GM10847 (cell line): Measurements from ENCODE around the gene TMEM186.

Experiments used
- POLR2A ChIP-seq: IDR thresholded peaks from 2 replicates; pipeline ENCODE4 v1.6.1; 2011; ENCODE audit not compliant: insufficient read length; ENCODE audit errors: extremely low read depth

The TMEM186 gene

DNA sequence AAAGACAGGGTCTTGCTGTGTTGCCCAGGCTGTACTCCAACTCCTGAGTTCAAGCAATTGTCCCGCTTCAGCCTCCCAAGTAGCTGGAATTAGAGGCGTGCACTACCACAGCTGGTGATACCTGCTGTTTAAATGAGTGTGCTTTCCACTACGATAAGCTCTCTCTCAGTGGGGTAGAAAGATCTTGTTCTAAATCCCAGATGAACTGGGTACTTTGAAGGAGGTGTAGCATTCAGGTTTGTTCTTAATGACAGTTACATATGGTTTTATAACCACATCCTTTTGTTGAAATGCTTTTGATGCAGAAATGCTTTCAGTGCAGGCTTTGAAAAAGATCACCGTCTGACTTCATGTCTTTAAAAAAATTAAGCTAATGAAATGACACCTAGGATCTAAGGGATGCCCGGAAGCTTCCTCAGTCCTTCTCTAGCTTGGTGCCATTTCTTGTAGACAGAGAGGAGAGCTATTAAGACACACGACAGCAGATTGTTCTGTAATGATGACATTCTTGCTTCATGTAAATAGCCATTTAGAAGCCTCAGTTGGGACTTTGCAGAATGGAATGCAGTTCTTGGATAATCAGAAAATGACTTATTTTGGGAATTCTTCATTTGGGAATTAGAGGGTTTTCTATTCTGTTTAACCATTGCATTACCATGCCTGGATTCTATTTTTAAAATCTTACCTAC is 19.7 kb upstream of the TMEM186 start:
- no peak for TF ChIP-seq POLR2A

DNA sequence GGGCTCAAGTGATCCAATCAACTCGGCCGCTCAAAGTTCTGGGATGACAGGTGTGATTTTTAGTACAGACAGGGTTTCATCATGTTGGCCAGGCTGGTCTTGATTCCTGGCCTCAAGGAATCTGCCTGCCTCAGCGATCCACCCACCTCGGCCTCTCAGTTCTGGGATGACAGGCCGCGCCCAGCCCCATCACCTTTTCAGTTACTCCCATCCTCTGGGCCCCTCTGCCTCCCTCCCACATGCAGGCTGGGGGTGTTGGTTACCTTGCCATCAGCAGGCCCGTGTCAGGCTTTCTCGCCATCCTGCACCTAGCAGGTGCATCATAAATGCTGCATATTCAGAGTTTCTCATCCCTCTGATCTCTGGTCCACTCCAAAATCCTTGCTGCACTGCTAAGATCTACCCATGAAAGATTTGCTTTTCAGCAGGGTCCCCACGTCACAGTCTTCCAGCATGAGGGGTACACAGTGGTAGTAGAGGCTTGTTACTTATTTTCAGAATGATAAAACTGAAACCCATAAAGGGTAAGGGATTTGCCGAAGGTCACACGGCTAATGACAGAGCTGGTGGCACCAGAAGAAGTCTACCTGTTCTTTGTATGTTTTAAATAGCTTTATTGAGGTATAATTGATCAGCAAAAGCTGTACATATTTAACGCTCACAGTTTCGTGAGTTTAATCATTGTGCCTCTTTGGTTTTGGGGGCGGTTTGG is 16.8 kb upstream of the TMEM186 start:
- no peak for TF ChIP-seq POLR2A

DNA sequence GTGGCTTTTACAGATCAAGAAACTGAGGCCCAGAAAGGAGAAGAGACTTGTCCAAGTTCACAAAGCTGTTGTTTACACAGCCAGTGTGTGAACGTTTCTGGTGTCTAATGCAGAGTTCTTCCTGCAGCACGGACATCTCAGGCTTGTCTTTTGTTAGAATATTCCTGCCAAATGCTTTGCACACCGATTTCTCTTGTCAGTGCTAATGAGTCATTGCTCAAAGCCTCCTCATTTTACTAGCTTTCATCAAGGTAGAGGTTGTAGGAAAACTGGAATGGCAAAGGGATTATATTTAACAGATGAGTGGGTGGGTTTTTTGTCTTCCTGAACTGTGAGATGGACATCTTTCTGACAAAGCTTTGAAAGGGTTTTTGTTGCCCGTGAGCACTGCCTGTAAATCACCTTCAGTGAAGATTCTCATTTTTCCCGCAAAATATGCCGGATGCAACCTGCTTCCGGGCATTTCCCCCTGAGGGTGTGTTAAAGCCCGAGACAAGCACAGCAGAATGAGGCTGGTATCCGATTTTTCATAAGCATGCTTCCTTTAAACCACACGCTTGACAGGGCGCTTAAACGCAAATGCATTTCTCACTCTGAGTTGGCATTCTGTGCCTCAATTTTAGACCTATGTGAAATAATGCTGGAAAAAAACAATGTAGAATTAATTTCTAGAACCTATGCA is 14.9 kb upstream of the TMEM186 start:
- TF ChIP-seq POLR2A = no peak

GRCh38 chr16:8808613-8809353 is 11.3 kb upstream of the TMEM186 start:
- TF ChIP-seq POLR2A = no peak

GRCh38 chr16:8808009-8808408 is 10.6 kb upstream of the TMEM186 start:
- TF ChIP-seq POLR2A = no peak

DNA sequence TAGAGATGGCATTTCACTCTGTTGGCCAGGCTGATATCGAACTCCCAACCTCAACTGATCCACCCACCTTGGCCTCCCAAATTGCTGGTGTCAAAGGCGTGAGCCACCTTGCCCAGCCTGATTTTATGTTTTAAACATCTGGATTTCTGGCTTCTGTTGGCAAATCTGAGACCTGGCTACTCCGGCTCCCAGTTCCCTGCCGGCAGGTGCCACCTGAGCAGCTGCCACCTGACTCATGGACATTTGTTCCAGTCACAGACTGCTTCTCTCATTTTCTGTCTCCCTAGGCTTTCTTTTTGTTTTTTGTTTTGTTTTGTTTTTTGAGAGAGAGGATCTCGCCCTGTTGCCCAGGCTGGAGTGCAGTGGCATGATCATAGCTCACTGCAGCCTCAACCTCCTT is 9.8 kb upstream of the TMEM186 start:
- no peak for TF ChIP-seq POLR2A

- no peak for TF ChIP-seq POLR2A
Measured at GRCh38 chr16:8806272-8806983, 9.0 kb upstream of the TMEM186 start.

GRCh38 chr16:8804313-8804712 is 6.9 kb upstream of the TMEM186 start:
- no peak for TF ChIP-seq POLR2A

GRCh38 chr16:8801701-8802100 is 4.3 kb upstream of the TMEM186 start:
- TF ChIP-seq POLR2A = no peak

DNA sequence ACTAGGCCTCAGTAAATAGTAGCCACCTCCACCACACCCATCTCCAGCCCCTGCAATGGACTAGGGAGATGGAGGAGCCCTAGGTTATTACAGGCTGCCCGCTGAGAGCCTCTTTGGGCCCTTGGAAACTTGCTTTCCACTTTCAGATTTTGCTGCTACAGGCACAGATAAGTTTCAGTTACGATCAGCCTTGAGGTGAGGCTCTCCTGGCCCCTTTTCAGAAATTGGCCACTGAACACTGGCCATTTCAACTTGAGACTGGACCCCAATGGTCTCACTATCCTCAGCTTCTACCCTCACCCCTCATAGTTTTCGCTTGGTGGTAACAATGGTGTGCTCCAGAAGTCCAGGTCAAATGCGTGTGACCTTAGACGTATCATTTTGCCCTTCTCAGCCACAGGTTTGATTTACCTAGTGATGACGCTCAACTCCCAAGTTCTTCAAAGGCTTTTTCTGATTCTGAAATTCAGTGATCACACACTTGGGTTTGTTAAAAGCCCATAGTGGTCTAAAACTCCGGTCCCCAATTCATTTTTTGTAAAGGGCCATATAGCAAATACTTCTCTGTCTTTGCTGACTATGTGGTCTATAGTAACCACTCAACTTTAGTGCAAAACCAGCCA is 1.2 kb upstream of the TMEM186 start:
- TF ChIP-seq POLR2A = no peak

DNA sequence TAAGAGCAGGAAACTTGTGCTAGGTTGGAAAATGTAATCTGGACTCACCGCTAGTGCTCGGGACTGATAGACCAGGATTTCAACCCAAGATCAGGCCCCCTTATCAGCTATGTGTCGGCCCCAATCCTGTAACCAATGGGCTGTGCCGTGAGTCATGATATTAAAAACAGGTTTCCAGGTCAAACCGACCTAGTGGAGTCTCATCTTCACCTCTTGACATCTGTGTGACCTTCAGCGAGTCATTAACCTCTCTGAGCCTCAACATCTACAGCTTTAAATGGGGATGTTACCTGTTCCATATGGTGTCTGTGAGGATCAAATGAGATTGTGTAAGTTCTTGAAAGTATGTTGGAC is 712 bp upstream of the TMEM186 start:
- no peak for TF ChIP-seq POLR2A

DNA sequence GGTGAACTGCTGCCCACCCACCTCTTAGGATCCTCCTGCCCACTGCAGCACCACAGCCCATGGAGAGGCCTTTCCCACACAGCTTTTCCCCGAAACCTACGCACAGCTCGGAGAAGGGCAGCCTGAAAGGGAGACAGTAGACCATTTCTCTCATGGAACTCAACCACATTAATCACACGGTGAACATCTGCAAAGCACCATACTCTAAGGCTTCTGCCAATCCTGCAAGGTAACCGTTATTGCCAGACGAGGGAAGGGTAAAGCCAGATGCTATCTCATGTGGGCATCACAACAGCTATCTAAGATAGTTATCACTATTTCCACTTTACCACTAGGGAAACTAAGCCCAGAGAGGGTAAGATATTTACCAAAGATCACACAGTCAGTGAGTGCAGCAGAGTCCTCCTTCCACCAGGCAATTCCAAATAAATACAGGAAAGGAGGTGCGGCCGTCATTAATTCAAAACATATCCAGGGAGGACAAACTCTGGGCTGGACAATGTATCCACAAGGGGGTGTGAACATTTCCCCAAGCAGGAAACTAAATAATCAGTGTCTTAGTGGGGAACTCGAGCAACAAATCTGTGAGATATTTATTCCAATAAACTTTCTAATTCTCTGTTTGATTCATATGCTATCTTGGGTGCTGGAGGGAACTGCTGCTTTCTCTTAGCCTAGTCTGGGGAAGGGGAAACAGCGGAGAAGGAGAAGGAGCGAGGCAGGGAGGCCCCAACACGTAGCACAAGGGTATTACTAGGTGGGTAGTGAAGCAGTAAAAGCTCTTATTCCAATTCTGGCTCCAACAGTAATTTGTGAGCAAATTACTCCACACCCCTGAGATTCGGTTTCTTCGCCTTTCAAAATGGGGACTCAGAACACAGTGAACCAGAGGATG is 723 bp downstream of the TMEM186 start:
- TF ChIP-seq POLR2A = no peak

- no peak for TF ChIP-seq POLR2A
Measured at GRCh38 chr16:8795818-8796217, 1.6 kb downstream of the TMEM186 start.

DNA sequence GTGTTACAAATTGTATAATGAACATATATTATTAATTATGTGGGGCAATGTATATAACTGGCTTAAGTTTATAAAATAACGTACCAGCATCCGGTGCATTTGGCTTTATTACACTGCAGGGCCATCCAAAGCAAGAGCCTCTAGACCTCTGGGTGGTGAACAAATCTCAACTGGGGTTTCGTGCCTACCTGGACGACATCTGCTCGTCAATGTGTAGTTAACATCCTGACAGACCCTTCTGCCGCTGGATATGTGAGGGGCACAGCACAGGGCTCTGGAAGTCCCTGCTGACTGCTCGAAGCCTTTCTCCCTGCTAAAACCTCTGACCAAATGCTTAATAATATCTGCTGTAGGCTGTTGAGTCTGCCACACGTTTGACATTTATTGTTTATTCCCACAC is 2.3 kb downstream of the TMEM186 start:
- TF ChIP-seq POLR2A = no peak
